ENCODE results near the gene FAM131A. TPM values are rescaled to one million over a fixed set of nuclear protein-coding genes. Genes with fewer than 3 reads are reported as not detected.

FAM131A gene
- 1 to 10 TPM; 3.6 to 8.5 (median 4.1) TPM for polyA plus RNA-seq (ENCODE audit: low read depth in 6 of 6)

GRCh38 chr3:184337399-184337714, at the start of gene FAM131A:
Gene FAM131A (plus strand): TSS chr3:184337600. CDS start chr3:184337631, 31 bp downstream.
- Mint-ChIP-seq H3K36me3 (peaks cover under 1 to 12% of the 10 kb centered on the region in 2 donors), H3K27ac (peak within 1 kb of the TSS; percentile 76 to 98 (median 96)), H3K27me3 (peaks cover 0 to 18% (median 0%) of the 10 kb centered on the region in 3 donors), H3K9me3 (no peaks in the 10 kb centered on the region), H3K4me1 (peaks cover 29 to 32% (median 31%) of the 10 kb centered on the region in 3 donors), H3K4me3 (peak within 1 kb of the TSS; percentile 88 to 95 (median 94))
- no peak for DNase-seq
- no peak for ATAC-seq (ENCODE audit: low read depth in 2 of 2)

- Mint-ChIP-seq H3K27me3 (peaks cover 15 to 59% (median 48%) of the 10 kb centered on the region in 3 donors), H3K27ac (no peak overlapping the region), H3K4me1 (no peaks in the 10 kb centered on the region), H3K4me3 (no peak overlapping the region), H3K9me3 (no peaks in the 10 kb centered on the region), H3K36me3 (no peaks in the 10 kb centered on the region)
- ATAC-seq (ENCODE audit: low read depth in 2 of 2) (peak; percentile 53 to 66), DNase-seq (peak; percentile 24)
Measured at GRCh38 chr3:184289426-184289938, 47.9 kb upstream of the FAM131A start.

- Mint-ChIP-seq H3K36me3 (no peaks in the 10 kb centered on the region), H3K27ac (no peak overlapping the region), H3K27me3 (peaks cover 15 to 52% (median 40%) of the 10 kb centered on the region in 3 donors), H3K9me3 (no peaks in the 10 kb centered on the region), H3K4me3 (no peak overlapping the region), H3K4me1 (no peaks in the 10 kb centered on the region)
- ATAC-seq (ENCODE audit: low read depth in 2 of 2) (no peak), DNase-seq (no peak)
Measured at GRCh38 chr3:184290331-184290730, 47.1 kb upstream of the FAM131A start.

GRCh38 chr3:184291044-184291737, 46.2 kb upstream of the FAM131A start:
- DNase-seq (no peak), ATAC-seq (ENCODE audit: low read depth in 2 of 2) (no peak)
- peaks cover 6 to 44% (median 31%) of the 10 kb centered on the region in 3 donors for H3K27me3 Mint-ChIP-seq
- H3K36me3 Mint-ChIP-seq: no peaks in the 10 kb centered on the region
- no peak overlapping the region for H3K27ac Mint-ChIP-seq
- no peaks in the 10 kb centered on the region for H3K9me3 Mint-ChIP-seq
- H3K4me3 Mint-ChIP-seq: no peak overlapping the region
- no peaks in the 10 kb centered on the region for H3K4me1 Mint-ChIP-seq

- Mint-ChIP-seq H3K36me3 (no peaks in the 10 kb centered on the region), H3K27me3 (peaks cover 4 to 37% (median 24%) of the 10 kb centered on the region in 3 donors), H3K9me3 (no peaks in the 10 kb centered on the region), H3K4me3 (no peak overlapping the region), H3K4me1 (no peaks in the 10 kb centered on the region), H3K27ac (no peak overlapping the region)
- DNase-seq (no peak), ATAC-seq (ENCODE audit: low read depth in 2 of 2) (no peak)
Measured at GRCh38 chr3:184291738-184292445, 45.5 kb upstream of the FAM131A start.

GRCh38 chr3:184295771-184296170, 41.6 kb upstream of the FAM131A start:
- H3K36me3 Mint-ChIP-seq: no peaks in the 10 kb centered on the region
- no peak for ATAC-seq (ENCODE audit: low read depth in 2 of 2)
- H3K27ac Mint-ChIP-seq: peak overlapping the region in 1 of 6 donors; percentile 22
- H3K4me1 Mint-ChIP-seq: peaks cover 12 to 24% (median 12%) of the 10 kb centered on the region in 3 donors
- H3K4me3 Mint-ChIP-seq: peak overlapping the region in 1 of 8 donors; percentile 70
- peaks cover 0 to 17% (median 11%) of the 10 kb centered on the region in 3 donors for H3K27me3 Mint-ChIP-seq
- no peaks in the 10 kb centered on the region for H3K9me3 Mint-ChIP-seq
- no peak for DNase-seq

- H3K4me1 Mint-ChIP-seq: peaks cover 13 to 31% (median 14%) of the 10 kb centered on the region in 3 donors
- H3K27ac Mint-ChIP-seq: no peak overlapping the region
- no peaks in the 10 kb centered on the region for H3K9me3 Mint-ChIP-seq
- peak overlapping the region in 7 of 8 donors; percentile 48 to 90 (median 77) for H3K4me3 Mint-ChIP-seq
- ATAC-seq (ENCODE audit: low read depth in 2 of 2) (no peak), DNase-seq (no peak)
- peaks cover 0 to 13% (median 11%) of the 10 kb centered on the region in 3 donors for H3K27me3 Mint-ChIP-seq
- H3K36me3 Mint-ChIP-seq: peaks cover 0 to 4% of the 10 kb centered on the region in 2 donors
Measured at GRCh38 chr3:184296616-184297015, 40.8 kb upstream of the FAM131A start.

- H3K4me1 Mint-ChIP-seq: peaks cover 14 to 32% (median 15%) of the 10 kb centered on the region in 3 donors
- no peaks in the 10 kb centered on the region for H3K9me3 Mint-ChIP-seq
- no peaks in the 10 kb centered on the region for H3K27me3 Mint-ChIP-seq
- peak; percentile 90 to 92 for ATAC-seq (ENCODE audit: low read depth in 2 of 2)
- peaks cover 0 to 9% of the 10 kb centered on the region in 2 donors for H3K36me3 Mint-ChIP-seq
- peak within 1 kb of the TSS; percentile 33 to 95 (median 87) for H3K27ac Mint-ChIP-seq
- peak within 1 kb of the TSS; percentile 89 to 97 (median 92) for H3K4me3 Mint-ChIP-seq
- DNase-seq: peak; percentile 96
Measured at GRCh38 chr3:184298759-184299487, 38.5 kb upstream of the FAM131A start, which contains the start of gene PSMD2. Gene PSMD2 (plus strand): TSS chr3:184299241. CDS start chr3:184299267, 26 bp downstream.

- Mint-ChIP-seq H3K4me3 (peak overlapping the region; percentile 89 to 97 (median 92)), H3K27ac (peak overlapping the region in 4 of 6 donors; percentile 50 to 95 (median 71)), H3K4me1 (peaks cover 18 to 32% (median 19%) of the 10 kb centered on the region in 3 donors), H3K27me3 (no peaks in the 10 kb centered on the region), H3K9me3 (no peaks in the 10 kb centered on the region), H3K36me3 (peaks cover 0 to 15% of the 10 kb centered on the region in 2 donors)
- DNase-seq (no peak), ATAC-seq (ENCODE audit: low read depth in 2 of 2) (no peak)
Measured at GRCh38 chr3:184299488-184300377, 37.7 kb upstream of the FAM131A start.

- no peaks in the 10 kb centered on the region for H3K9me3 Mint-ChIP-seq
- ATAC-seq (ENCODE audit: low read depth in 2 of 2) (no peak), DNase-seq (no peak)
- H3K4me1 Mint-ChIP-seq: peaks cover 18 to 32% (median 19%) of the 10 kb centered on the region in 3 donors
- peaks cover 0 to 15% of the 10 kb centered on the region in 2 donors for H3K36me3 Mint-ChIP-seq
- H3K27ac Mint-ChIP-seq: peak overlapping the region in 1 of 6 donors; percentile 64
- H3K27me3 Mint-ChIP-seq: no peaks in the 10 kb centered on the region
- H3K4me3 Mint-ChIP-seq: peak overlapping the region; percentile 89 to 97 (median 92)
Measured at GRCh38 chr3:184300378-184300720, 37.1 kb upstream of the FAM131A start.

- Mint-ChIP-seq H3K27ac (peak overlapping the region in 2 of 6 donors; percentile 30 to 49), H3K9me3 (no peaks in the 10 kb centered on the region), H3K4me1 (peaks cover 8 to 9% (median 9%) of the 10 kb centered on the region in 3 donors), H3K36me3 (peaks cover 11 to 30% of the 10 kb centered on the region in 2 donors), H3K27me3 (no peaks in the 10 kb centered on the region), H3K4me3 (no peak overlapping the region)
- no peak for DNase-seq
- ATAC-seq (ENCODE audit: low read depth in 2 of 2): peak; percentile 57 to 65
Measured at GRCh38 chr3:184305577-184305976, 31.8 kb upstream of the FAM131A start.

- Mint-ChIP-seq H3K36me3 (peaks cover 11 to 28% of the 10 kb centered on the region in 2 donors), H3K9me3 (no peaks in the 10 kb centered on the region), H3K4me3 (no peak overlapping the region)
Measured at GRCh38 chr3:184306341-184306972, 30.9 kb upstream of the FAM131A start.

More at GRCh38 chr3:184306341-184306972, 30.9 kb upstream of the FAM131A start:
- H3K4me1 Mint-ChIP-seq: peaks cover 3 to 6% (median 5%) of the 10 kb centered on the region in 3 donors
- DNase-seq (no peak), ATAC-seq (ENCODE audit: low read depth in 2 of 2) (no peak)
- no peaks in the 10 kb centered on the region for H3K27me3 Mint-ChIP-seq
- peak overlapping the region in 2 of 6 donors; percentile 2 to 66 for H3K27ac Mint-ChIP-seq

All from naive B cell (primary cell).